Activated CD8-positive, alpha-beta memory T cell treated with anti-CD3 and anti-CD28 coated beads for 48 hours (primary cell): ENCODE data around the gene AUH.

Experiments
- DNase-seq, 3 experiments: peaks; one replicate each; pipeline ENCODE4 v3.0.0-alpha.2; 2020; ENCODE audit warnings: low read depth in 2 of 3, low spot score in 2 of 3

Gene AUH

GRCh38 chr9:91297306-91297705 lies 64.4 kb downstream of the AUH start:
- DNase-seq, result no peak

- DNase-seq, result no peak
These were observed 65.4 kb downstream of the AUH start for GRCh38 chr9:91296354-91296753.

- no peak for DNase-seq
These were observed 66.4 kb downstream of the AUH start for GRCh38 chr9:91295357-91295756.

- no peak for DNase-seq
These were observed 69.9 kb downstream of the AUH start for GRCh38 chr9:91291866-91292265.

GRCh38 chr9:91289244-91289643 lies 72.5 kb downstream of the AUH start:
- DNase-seq, result no peak

- DNase-seq, result no peak
These were observed 75.9 kb downstream of the AUH start for GRCh38 chr9:91285729-91286353.

- no peak for DNase-seq
These were observed 79.4 kb downstream of the AUH start for GRCh38 chr9:91282292-91282691.

GRCh38 chr9:91279296-91280204 lies 82.2 kb downstream of the AUH start:
- no peak for DNase-seq

- DNase-seq, result no peak
These were observed 85.2 kb downstream of the AUH start for GRCh38 chr9:91276513-91276912.

- no peak for DNase-seq
These were observed 86.1 kb downstream of the AUH start for GRCh38 chr9:91275655-91276054.

- no peak for DNase-seq
These were observed 86.7 kb downstream of the AUH start for GRCh38 chr9:91274949-91275492.

GRCh38 chr9:91273853-91274552 lies 87.7 kb downstream of the AUH start:
- DNase-seq, result no peak

- no peak for DNase-seq
These were observed 90.6 kb downstream of the AUH start for GRCh38 chr9:91271156-91271555.

GRCh38 chr9:91269907-91270491 lies 91.7 kb downstream of the AUH start:
- DNase-seq, result no peak

GRCh38 chr9:91266448-91266847 lies 95.3 kb downstream of the AUH start:
- DNase-seq, result no peak

GRCh38 chr9:91265514-91265913 lies 96.2 kb downstream of the AUH start:
- DNase-seq, result no peak

- DNase-seq, result no peak
These were observed 100.3 kb downstream of the AUH start for GRCh38 chr9:91261417-91261816.

- DNase-seq, result no peak
These were observed 102.6 kb downstream of the AUH start for GRCh38 chr9:91259162-91259561.

GRCh38 chr9:91258451-91258850 lies 103.3 kb downstream of the AUH start:
- no peak for DNase-seq

- DNase-seq, result no peak
These were observed 105.5 kb downstream of the AUH start for GRCh38 chr9:91256235-91256634.

GRCh38 chr9:91255327-91255726 lies 106.4 kb downstream of the AUH start:
- no peak for DNase-seq
